Mucosa of rectum (tissue), 2 donors: ENCODE measurements around the gene DDOST.
A peak's percentile ranks its signal among the peaks of the same experiment; 100 is the strongest.
"Not testable (repeated sequence)": the region's sequence is repeated elsewhere in the genome, so short reads cannot be mapped to it uniquely, and the experiment has no call there.

Experiments
- H3K27ac ChIP-seq, 2 donors: one replicate each; pipeline ENCODE4 v1.7.0; 2013; ENCODE audit warnings: inconsistent platforms in 2 of 2, low read depth in 2 of 2, low read length in 2 of 2
- H3K27me3 ChIP-seq, 2 donors: one replicate each; pipeline ENCODE4 v1.7.0; 2013; ENCODE audit warnings: low read length in 2 of 2; ENCODE audit not compliant: control insufficient read depth in 2 of 2, insufficient read depth in 2 of 2
- H3K36me3 ChIP-seq, 2 donors: one replicate each; pipeline ENCODE4 v1.7.0; 2013; ENCODE audit warnings: low read length in 2 of 2; ENCODE audit not compliant: control insufficient read depth in 2 of 2, insufficient read depth in 2 of 2
- H3K4me1 ChIP-seq, 2 donors: one replicate each; pipeline ENCODE4 v1.7.0; 2013; ENCODE audit warnings: low read length in 2 of 2, mild to moderate bottlenecking in 1 of 2; ENCODE audit not compliant: control insufficient read depth in 2 of 2, insufficient read depth in 2 of 2
- H3K4me3 ChIP-seq, 2 donors: one replicate each; pipeline ENCODE4 v1.7.0; 2013; ENCODE audit warnings: low read length in 2 of 2
- H3K9ac ChIP-seq, 2 donors: one replicate each; pipeline ENCODE4 v1.7.0; 2013; ENCODE audit warnings: low read length in 2 of 2, low read depth in 1 of 2, mild to moderate bottlenecking in 1 of 2
- H3K9me3 ChIP-seq, 2 donors: one replicate each; pipeline ENCODE4 v1.7.0; 2013; ENCODE audit warnings: low read length in 2 of 2; ENCODE audit not compliant: control insufficient read depth in 2 of 2
- donor health status: healthy.
- donor health status: Normal muscosa, but diverticular disease.

The DDOST gene

GRCh38 chr1:20614131-20614579 lies 47.0 kb downstream of the DDOST start:
- Histone ChIP-seq H3K9ac (peak overlapping the region in 1 of 2 donors; percentile 50), H3K4me3 (no peak overlapping the region), H3K27ac (peak overlapping the region; percentile 85 to 93)

GRCh38 chr1:20612221-20612746 lies 48.9 kb downstream of the DDOST start:
- Histone ChIP-seq H3K4me1 (peaks cover 0 to 19% of the 10 kb centered on the region in 2 donors), H3K4me3 (no peak overlapping the region), H3K27me3 (no peaks in the 10 kb centered on the region), H3K27ac (peak overlapping the region; percentile 70 to 93), H3K9me3 (no peaks in the 10 kb centered on the region), H3K9ac (no peak overlapping the region), H3K36me3 (no peaks in the 10 kb centered on the region)

More at GRCh38 chr1:20614131-20614579, 47.0 kb downstream of the DDOST start:
- no peaks in the 10 kb centered on the region for H3K27me3 ChIP-seq
- H3K9me3 ChIP-seq: no peaks in the 10 kb centered on the region
- no peaks in the 10 kb centered on the region for H3K36me3 ChIP-seq
- H3K4me1 ChIP-seq: peaks cover 0 to 19% of the 10 kb centered on the region in 2 donors

- no peaks in the 10 kb centered on the region for H3K27me3 ChIP-seq
- H3K27ac ChIP-seq: peak overlapping the region; percentile 70 to 78
- peaks cover 0 to 19% of the 10 kb centered on the region in 2 donors for H3K4me1 ChIP-seq
- H3K9ac ChIP-seq: no peak overlapping the region
- no peak overlapping the region for H3K4me3 ChIP-seq
- H3K9me3 ChIP-seq: no peaks in the 10 kb centered on the region
- H3K36me3 ChIP-seq: no peaks in the 10 kb centered on the region
These were observed 49.5 kb downstream of the DDOST start for GRCh38 chr1:20611652-20612051.

- no peak overlapping the region for H3K4me3 ChIP-seq
- peak overlapping the region in 1 of 2 donors; percentile 35 for H3K27ac ChIP-seq
- peaks cover 0 to 19% of the 10 kb centered on the region in 2 donors for H3K4me1 ChIP-seq
- no peaks in the 10 kb centered on the region for H3K27me3 ChIP-seq
- no peak overlapping the region for H3K9ac ChIP-seq
- no peaks in the 10 kb centered on the region for H3K9me3 ChIP-seq
- H3K36me3 ChIP-seq: no peaks in the 10 kb centered on the region
These were observed 50.2 kb downstream of the DDOST start for GRCh38 chr1:20610970-20611369.

- no peaks in the 10 kb centered on the region for H3K27me3 ChIP-seq
- no peaks in the 10 kb centered on the region for H3K9me3 ChIP-seq
- H3K4me3 ChIP-seq: no peak overlapping the region
- peaks cover 3 to 23% of the 10 kb centered on the region in 2 donors for H3K4me1 ChIP-seq
- no peak overlapping the region for H3K9ac ChIP-seq
- H3K36me3 ChIP-seq: no peaks in the 10 kb centered on the region
- H3K27ac ChIP-seq: no peak overlapping the region
These were observed 51.6 kb downstream of the DDOST start for GRCh38 chr1:20609541-20609940.

- H3K36me3 ChIP-seq, H3K9ac ChIP-seq, H3K4me3 ChIP-seq, H3K27me3 ChIP-seq, H3K9me3 ChIP-seq, H3K27ac ChIP-seq: not testable (repeated sequence)
- H3K4me1 ChIP-seq: peaks cover 3 to 14% of the 10 kb centered on the region in 2 donors
These were observed 54.2 kb downstream of the DDOST start for GRCh38 chr1:20606801-20607570.

GRCh38 chr1:20604678-20605077 lies 56.5 kb downstream of the DDOST start:
- Histone ChIP-seq H3K4me3 (no peak overlapping the region), H3K36me3 (no peaks in the 10 kb centered on the region), H3K27ac (peak overlapping the region; percentile 56 to 74), H3K27me3 (no peaks in the 10 kb centered on the region), H3K9me3 (no peaks in the 10 kb centered on the region), H3K4me1 (peaks cover 3 to 14% of the 10 kb centered on the region in 2 donors), H3K9ac (no peak overlapping the region)

GRCh38 chr1:20603504-20604464 lies 57.4 kb downstream of the DDOST start:
- no peak overlapping the region for H3K9ac ChIP-seq
- H3K4me3 ChIP-seq: no peak overlapping the region
- H3K27ac ChIP-seq: peak overlapping the region; percentile 56 to 74
- peaks cover 3 to 14% of the 10 kb centered on the region in 2 donors for H3K4me1 ChIP-seq
- no peaks in the 10 kb centered on the region for H3K36me3 ChIP-seq
- H3K9me3 ChIP-seq: no peaks in the 10 kb centered on the region
- H3K27me3 ChIP-seq: no peaks in the 10 kb centered on the region

- Histone ChIP-seq H3K4me1 (peaks cover 3 to 14% of the 10 kb centered on the region in 2 donors), H3K36me3 (no peaks in the 10 kb centered on the region), H3K9me3 (no peaks in the 10 kb centered on the region), H3K27me3 (no peaks in the 10 kb centered on the region), H3K4me3 (no peak overlapping the region), H3K27ac (no peak overlapping the region), H3K9ac (no peak overlapping the region)
These were observed 58.2 kb downstream of the DDOST start for GRCh38 chr1:20602851-20603450.
